HG03521 (cell line): ENCODE measurements around the gene GAS2L3.
"Not testable (repeated sequence)": the region's sequence is repeated elsewhere in the genome, so short reads cannot be mapped to it uniquely, and the experiment has no call there.

Source experiments
- ATAC-seq: cut with Tn5 transposase; IDR thresholded peaks from one replicate; pipeline ENCODE4 v1.9.1; 2021; ENCODE audit warnings: mild to moderate bottlenecking, moderate library complexity; ENCODE audit not compliant: unreplicated experiment

GAS2L3 gene

GRCh38 chr12:100574187-100575074 is 947 bp downstream of the GAS2L3 start:
- no peak for ATAC-seq

- ATAC-seq, result no peak
Measured at GRCh38 chr12:100576331-100577036, 3.0 kb downstream of the GAS2L3 start.

- ATAC-seq, result no peak
Measured at GRCh38 chr12:100578923-100579322, 5.4 kb downstream of the GAS2L3 start.

- no peak for ATAC-seq
Measured at GRCh38 chr12:100579844-100580243, 6.4 kb downstream of the GAS2L3 start.

GRCh38 chr12:100584256-100584655 is 10.8 kb downstream of the GAS2L3 start:
- no peak for ATAC-seq

GRCh38 chr12:100591979-100592378 is 18.5 kb downstream of the GAS2L3 start:
- no peak for ATAC-seq

GRCh38 chr12:100593490-100593889 is 20.0 kb downstream of the GAS2L3 start:
- no peak for ATAC-seq

- no peak for ATAC-seq
Measured at GRCh38 chr12:100601626-100602025, 28.1 kb downstream of the GAS2L3 start.

- ATAC-seq, result not testable (repeated sequence)
Measured at GRCh38 chr12:100602997-100603396, 29.5 kb downstream of the GAS2L3 start.

GRCh38 chr12:100608776-100609175 is 35.3 kb downstream of the GAS2L3 start:
- no peak for ATAC-seq

GRCh38 chr12:100610666-100611430 is 37.4 kb downstream of the GAS2L3 start:
- ATAC-seq, result no peak

GRCh38 chr12:100612606-100613005 is 39.1 kb downstream of the GAS2L3 start:
- ATAC-seq, result no peak

- no peak for ATAC-seq
Measured at GRCh38 chr12:100624571-100624970, 51.1 kb downstream of the GAS2L3 start.

- no peak for ATAC-seq
Measured at GRCh38 chr12:100632445-100632892, 59.0 kb downstream of the GAS2L3 start.

- not testable (repeated sequence) for ATAC-seq
Measured at GRCh38 chr12:100633082-100633785, 59.8 kb downstream of the GAS2L3 start.

- ATAC-seq, result no peak
Measured at GRCh38 chr12:100643246-100643645, 69.8 kb downstream of the GAS2L3 start.

GRCh38 chr12:100646896-100647295 is 73.4 kb downstream of the GAS2L3 start:
- no peak for ATAC-seq

GRCh38 chr12:100651108-100651507 is 77.6 kb downstream of the GAS2L3 start:
- no peak for ATAC-seq

- no peak for ATAC-seq
Measured at GRCh38 chr12:100651694-100652093, 78.2 kb downstream of the GAS2L3 start.

GRCh38 chr12:100652488-100652887 is 79.0 kb downstream of the GAS2L3 start:
- ATAC-seq, result no peak

- ATAC-seq, result no peak
Measured at GRCh38 chr12:100656141-100656540, 82.7 kb downstream of the GAS2L3 start.
